Heart right ventricle (tissue), 16 donors: Measurements from ENCODE around the gene DNMT3A. TPM values are rescaled to one million over a fixed set of nuclear protein-coding genes. Genes with fewer than 3 reads are reported as not detected.

Source experiments
- ATAC-seq, 8 donors: fragments of 200-7000 bp; cut with Tn5 transposase; one replicate each; pipeline ENCODE4 v1.9.1; 2020; ENCODE audit warnings: mild to moderate bottlenecking in 8 of 8, moderate library complexity in 8 of 8, moderate number of reproducible peaks in 1 of 8
- DNase-seq, 2 donors: peaks; one replicate each; pipeline ENCODE4 v3.0.0-alpha.2; 2020
- H3K27ac ChIP-seq, 10 donors: fragments of 200-600 bp; sonication (generic) in 2 of 10; one replicate each; pipeline versions ENCODE4 v1.5.0 to v1.8.0; 2020 to 2022; ENCODE audit warnings: mild to moderate bottlenecking in 3 of 10
- H3K27me3 ChIP-seq, 7 donors: fragments of 200-600 bp; one replicate each; pipeline ENCODE4 v1.8.0; 2021 to 2022; ENCODE audit warnings: mild to moderate bottlenecking in 2 of 7
- H3K36me3 ChIP-seq, 9 donors: fragments of 200-600 bp; sonication (generic) in 1 of 9; one replicate each; pipeline versions ENCODE4 v1.5.0 to v1.8.0; 2020 to 2022; ENCODE audit warnings: mild to moderate bottlenecking in 2 of 9
- H3K4me1 ChIP-seq, 9 donors: fragments of 200-600 bp; sonication (generic) in 1 of 9; one replicate each; pipeline versions ENCODE4 v1.5.0 to v1.8.0; 2020 to 2022; ENCODE audit warnings: mild to moderate bottlenecking in 4 of 9
- H3K4me3 ChIP-seq, 10 donors: fragments of 200-600 bp; sonication (generic) in 2 of 10; one replicate each; pipeline versions ENCODE4 v1.5.0 to v1.8.0; 2020 to 2022; ENCODE audit warnings: mild to moderate bottlenecking in 7 of 10, moderate library complexity in 2 of 10
- H3K9me3 ChIP-seq, 11 donors: fragments of 200-600 bp in 10 of 11; sonication (generic) in 2 of 11; one replicate each; pipeline versions ENCODE4 v1.5.0 to v1.8.0; 2013 to 2022; ENCODE audit warnings: mild to moderate bottlenecking in 2 of 11, control low read depth in 1 of 11, moderate library complexity in 1 of 11
- CTCF ChIP-seq, 9 donors: fragments of 200-600 bp; sonication (generic) in 2 of 9; IDR thresholded peaks; one replicate each; pipeline versions ENCODE4 v1.5.0 to v1.8.0; 2021 to 2022; ENCODE audit warnings: antibody characterized with exemption in 9 of 9, mild to moderate bottlenecking in 5 of 9, moderate library complexity in 1 of 9
- WGBS, 2 donors: extraction: QIAGEN DNeasy Blood & Tissue Kit; methylation state at CpG; one replicate each; pipeline ENCODE4 v1.1.7; 2013; ENCODE audit warnings: inconsistent platforms in 1 of 2; 5-methylcytosine and 5-hydroxymethylcytosine counted together
- intact Hi-C, 10 donors: fragments of 100-400 bp; cut with DNase I; formaldehyde crosslinking; loops; one replicate each; pipeline versions ENCODE4 v1.11.1 to v1.14.2; 2022
- polyA plus RNA-seq, 2 donors: library from polyadenylated mRNA; stranded (reverse); fragments of 200-250 nt; gene quantifications; one replicate each; pipeline ENCODE4 v1.2.3, GENCODE V29; 2013
- total RNA-seq, 10 donors: library from RNA; stranded (reverse); fragmentation: NEBNext Ultra II Directional in 3 of 10; extraction: Animal tissue kit (Norgen Biotek cat#: 25700) in 3 of 10; gene quantifications; one replicate each; pipeline versions ENCODE4 v1.2.1 to v1.2.4, GENCODE V29; 2021 to 2023
- donor health status: Arrhythmogenic right ventricular cardiomyopathy.
- donor health status: ischemic (EF 13 %, LVEDD 7.1; RV severe dilation, severe dysfunction).
- donor health status: healthy with polysubstance abuse.
- donor health status: DM: no; HTN: yes; CAD: no.
- donor health status: DM: no; HTN: no; CAD: no.
- donor health status: ischemic (EF 25% LVEDD 6.9; RV normal size, moderate dysfunction).
- donor health status: ischemic (EF 25% LVEDD 5.7; RV mildly dilated, moderate dysfunction).
- donor health status: healthy.
- donor health status: DM: yes; HTN: yes; CAD: no.
- donor health status: Ischemic cardiomyopathy.
- donor health status: ischemic (EF 35%, LVEDD 5.7; RV mildly dilated, moderate dysfunction).
- donor health status: nonischemic (EF 11% LVEDD 7.7; RV severe dilation, severe dysfunction).
- donor health status: DM: yes; HTN: yes; CAD: no.
- donor health status: PGD.
- donor health status: ischemic (EF 29% LVEDD 5.4; RV normal size, mild dysfunction).
- donor health status: nonischemic (EF 23%, LVEDD 6.1; RV moderate dilation, normal function).

Gene DNMT3A
- total and polyA plus RNA-seq, 12 donors: 4.7 to 23.7 (median 19.3) TPM

- TF ChIP-seq CTCF (IDR thresholded peaks at IDR 0.05): no peak
- WGBS, 2 donors: 71 to 74% methylated on average over 15 of the region's 15 CpGs
- Histone ChIP-seq H3K9me3 (no peaks in the 10 kb centered on the region), H3K27ac (peak overlapping the region in 6 of 10 donors; percentile 16 to 91 (median 75)), H3K27me3 (no peaks in the 10 kb centered on the region), H3K36me3 (peaks cover 0 to 37% (median 3%) of the 10 kb centered on the region in 9 donors), H3K4me1 (peaks cover 32 to 97% (median 81%) of the 10 kb centered on the region in 9 donors), H3K4me3 (peak overlapping the region in 1 of 10 donors; percentile 9)
- no peak for ATAC-seq
- intact Hi-C loops: no loop called here
- no peak for DNase-seq
These were observed 28.6 kb downstream of the DNMT3A start for GRCh38 chr2:25312958-25313710.

GRCh38 chr2:25311865-25312575, 29.7 kb downstream of the DNMT3A start:
- H3K27ac ChIP-seq: peak overlapping the region; percentile 16 to 79 (median 67)
- DNase-seq (peak in 1 of 2 donors; percentile 58), ATAC-seq (peak in 6 of 8 donors; percentile 9 to 58 (median 40))
- intact Hi-C loops: no loop called here
- H3K27me3 ChIP-seq: no peaks in the 10 kb centered on the region
- 49 to 58% methylated on average over 23 of the region's 23 CpGs for WGBS, 2 donors
- peaks cover 33 to 97% (median 87%) of the 10 kb centered on the region in 9 donors for H3K4me1 ChIP-seq
- no peak overlapping the region for H3K4me3 ChIP-seq
- no peak for TF ChIP-seq CTCF (IDR thresholded peaks at IDR 0.05)
- H3K9me3 ChIP-seq: no peaks in the 10 kb centered on the region
- peaks cover 0 to 48% (median 3%) of the 10 kb centered on the region in 9 donors for H3K36me3 ChIP-seq

GRCh38 chr2:25310965-25311864, 30.5 kb downstream of the DNMT3A start:
- peaks cover 33 to 100% (median 90%) of the 10 kb centered on the region in 9 donors for H3K4me1 ChIP-seq
- 19 to 40% methylated on average over 14 of the region's 14 CpGs for WGBS, 2 donors
- TF ChIP-seq CTCF (IDR thresholded peaks at IDR 0.05): no peak
- H3K4me3 ChIP-seq: no peak overlapping the region
- no peaks in the 10 kb centered on the region for H3K27me3 ChIP-seq
- no peaks in the 10 kb centered on the region for H3K9me3 ChIP-seq
- peak overlapping the region; percentile 17 to 79 (median 67) for H3K27ac ChIP-seq
- ATAC-seq (peak; percentile 27 to 81 (median 59)), DNase-seq (peak; percentile 65 to 73)
- peaks cover 0 to 55% (median 3%) of the 10 kb centered on the region in 9 donors for H3K36me3 ChIP-seq
- intact Hi-C loops: no loop called here

- DNase-seq: no peak
- 76 to 79% methylated on average over 5 of the region's 5 CpGs for WGBS, 2 donors
These were observed 31.1 kb downstream of the DNMT3A start for GRCh38 chr2:25310709-25310964.

More at GRCh38 chr2:25310709-25310964, 31.1 kb downstream of the DNMT3A start:
- no peaks in the 10 kb centered on the region for H3K27me3 ChIP-seq
- intact Hi-C loops: no loop called here
- no peak overlapping the region for H3K4me3 ChIP-seq
- H3K4me1 ChIP-seq: peaks cover 39 to 100% (median 90%) of the 10 kb centered on the region in 9 donors
- H3K27ac ChIP-seq: peak overlapping the region in 7 of 10 donors; percentile 30 to 79 (median 65)
- ATAC-seq: no peak
- H3K36me3 ChIP-seq: peaks cover 0 to 61% (median 3%) of the 10 kb centered on the region in 9 donors
- no peaks in the 10 kb centered on the region for H3K9me3 ChIP-seq
- TF ChIP-seq CTCF (IDR thresholded peaks at IDR 0.05): no peak
